ENCODE results near the gene KRTAP1-4.

The KRTAP1-4 gene

GRCh38 chr17:40980596-40980995, 49.4 kb downstream of the KRTAP1-4 start:
- TF ChIP-seq, protein P1, sequence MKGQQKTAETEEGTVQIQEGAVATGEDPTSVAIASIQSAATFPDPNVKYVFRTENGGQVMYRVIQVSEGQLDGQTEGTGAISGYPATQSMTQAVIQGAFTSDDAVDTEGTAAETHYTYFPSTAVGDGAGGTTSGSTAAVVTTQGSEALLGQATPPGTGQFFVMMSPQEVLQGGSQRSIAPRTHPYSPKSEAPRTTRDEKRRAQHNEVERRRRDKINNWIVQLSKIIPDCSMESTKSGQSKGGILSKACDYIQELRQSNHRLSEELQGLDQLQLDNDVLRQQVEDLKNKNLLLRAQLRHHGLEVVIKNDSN (IDR thresholded peaks at IDR 0.05) = no peak
- TF ChIP-seq, protein P2, sequence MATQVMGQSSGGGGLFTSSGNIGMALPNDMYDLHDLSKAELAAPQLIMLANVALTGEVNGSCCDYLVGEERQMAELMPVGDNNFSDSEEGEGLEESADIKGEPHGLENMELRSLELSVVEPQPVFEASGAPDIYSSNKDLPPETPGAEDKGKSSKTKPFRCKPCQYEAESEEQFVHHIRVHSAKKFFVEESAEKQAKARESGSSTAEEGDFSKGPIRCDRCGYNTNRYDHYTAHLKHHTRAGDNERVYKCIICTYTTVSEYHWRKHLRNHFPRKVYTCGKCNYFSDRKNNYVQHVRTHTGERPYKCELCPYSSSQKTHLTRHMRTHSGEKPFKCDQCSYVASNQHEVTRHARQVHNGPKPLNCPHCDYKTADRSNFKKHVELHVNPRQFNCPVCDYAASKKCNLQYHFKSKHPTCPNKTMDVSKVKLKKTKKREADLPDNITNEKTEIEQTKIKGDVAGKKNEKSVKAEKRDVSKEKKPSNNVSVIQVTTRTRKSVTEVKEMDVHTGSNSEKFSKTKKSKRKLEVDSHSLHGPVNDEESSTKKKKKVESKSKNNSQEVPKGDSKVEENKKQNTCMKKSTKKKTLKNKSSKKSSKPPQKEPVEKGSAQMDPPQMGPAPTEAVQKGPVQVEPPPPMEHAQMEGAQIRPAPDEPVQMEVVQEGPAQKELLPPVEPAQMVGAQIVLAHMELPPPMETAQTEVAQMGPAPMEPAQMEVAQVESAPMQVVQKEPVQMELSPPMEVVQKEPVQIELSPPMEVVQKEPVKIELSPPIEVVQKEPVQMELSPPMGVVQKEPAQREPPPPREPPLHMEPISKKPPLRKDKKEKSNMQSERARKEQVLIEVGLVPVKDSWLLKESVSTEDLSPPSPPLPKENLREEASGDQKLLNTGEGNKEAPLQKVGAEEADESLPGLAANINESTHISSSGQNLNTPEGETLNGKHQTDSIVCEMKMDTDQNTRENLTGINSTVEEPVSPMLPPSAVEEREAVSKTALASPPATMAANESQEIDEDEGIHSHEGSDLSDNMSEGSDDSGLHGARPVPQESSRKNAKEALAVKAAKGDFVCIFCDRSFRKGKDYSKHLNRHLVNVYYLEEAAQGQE (IDR thresholded peaks at IDR 0.05; ENCODE audit: low read depth) = no peak
- TF ChIP-seq EGR1 (IDR thresholded peaks at IDR 0.05) (no peak), TEAD4 (IDR thresholded peaks at IDR 0.05) (no peak), ZBTB7A (IDR thresholded peaks at IDR 0.05; ENCODE audit: low read depth) (no peak), CEBPB (IDR thresholded peaks at IDR 0.05) (no peak), EP300 (IDR thresholded peaks at IDR 0.05; ENCODE audit: borderline replicate concordance) (no peak), TCF12 (IDR thresholded peaks at IDR 0.05; ENCODE audit: low read depth) (no peak), CREB1 (IDR thresholded peaks at IDR 0.05; ENCODE audit: low read depth) (no peak)
- TF ChIP-seq, protein P3, sequence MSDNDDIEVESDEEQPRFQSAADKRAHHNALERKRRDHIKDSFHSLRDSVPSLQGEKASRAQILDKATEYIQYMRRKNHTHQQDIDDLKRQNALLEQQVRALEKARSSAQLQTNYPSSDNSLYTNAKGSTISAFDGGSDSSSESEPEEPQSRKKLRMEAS (IDR thresholded peaks at IDR 0.05) = no peak

DNA sequence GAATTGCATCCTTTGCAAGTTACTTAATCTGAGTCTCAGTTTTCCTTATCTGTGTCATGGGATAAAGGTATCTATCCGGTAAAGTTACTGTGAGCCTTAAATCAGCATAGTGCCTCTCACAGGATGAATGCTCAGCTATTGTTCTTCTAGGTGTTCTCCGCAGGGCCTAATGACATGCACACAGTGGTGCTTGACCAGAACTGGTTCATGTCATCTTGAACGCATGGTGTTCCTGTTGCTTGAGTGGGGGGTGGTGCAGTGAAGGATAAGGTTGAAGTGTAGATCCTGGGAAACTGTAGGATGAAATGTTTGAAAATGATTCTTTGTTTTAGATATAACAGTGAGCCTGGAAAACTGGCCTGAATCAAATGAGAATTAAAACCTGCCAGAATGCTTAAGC, 49.9 kb downstream of the KRTAP1-4 start:
- no peak for TF ChIP-seq CREB1 (IDR thresholded peaks at IDR 0.05; ENCODE audit: low read depth)
- TF ChIP-seq, protein P2 (IDR thresholded peaks at IDR 0.05; ENCODE audit: low read depth) = no peak
- no peak for TF ChIP-seq YY1 (IDR thresholded peaks at IDR 0.05; ENCODE audit: low read depth)
- no peak for TF ChIP-seq EP300 (IDR thresholded peaks at IDR 0.05; ENCODE audit: borderline replicate concordance)
- TF ChIP-seq ZBTB7A (IDR thresholded peaks at IDR 0.05; ENCODE audit: low read depth) = no peak
- TF ChIP-seq, protein P3 (IDR thresholded peaks at IDR 0.05) = no peak
- no peak for TF ChIP-seq RAD21 (IDR thresholded peaks at IDR 0.05; ENCODE audit: low read depth)
- no peak for TF ChIP-seq NFIC (IDR thresholded peaks at IDR 0.05)
- no peak for TF ChIP-seq CEBPB (IDR thresholded peaks at IDR 0.05)
- TF ChIP-seq FOXM1 (IDR thresholded peaks at IDR 0.05; ENCODE audit: borderline replicate concordance, low read depth) = no peak
